Ammon's horn (tissue), 1 donor: ENCODE data around the gene TMED4.

Source experiments
- DNase-seq: peaks from one replicate; pipeline ENCODE4 v3.0.0-alpha.2; 2016; ENCODE audit warnings: low spot score

The TMED4 gene

GRCh38 chr7:44540592-44541027, 41.4 kb downstream of the TMED4 start:
- DNase-seq: no peak

- no peak for DNase-seq
Observed at GRCh38 chr7:44539669-44540506, 42.1 kb downstream of the TMED4 start.

GRCh38 chr7:44538798-44539668, 43.0 kb downstream of the TMED4 start:
- no peak for DNase-seq

- DNase-seq: no peak
Observed at GRCh38 chr7:44538093-44538797, 43.8 kb downstream of the TMED4 start.

- no peak for DNase-seq
Observed at GRCh38 chr7:44537442-44537841, 44.6 kb downstream of the TMED4 start.

GRCh38 chr7:44536090-44536489, 45.9 kb downstream of the TMED4 start:
- no peak for DNase-seq

GRCh38 chr7:44535348-44536064, 46.5 kb downstream of the TMED4 start:
- DNase-seq: no peak

GRCh38 chr7:44534501-44534900, 47.5 kb downstream of the TMED4 start:
- no peak for DNase-seq

GRCh38 chr7:44534087-44534486, 47.9 kb downstream of the TMED4 start:
- DNase-seq: no peak

- DNase-seq: no peak
Observed at GRCh38 chr7:44533301-44534055, 48.6 kb downstream of the TMED4 start.

- DNase-seq: no peak
Observed at GRCh38 chr7:44531421-44532380, 50.3 kb downstream of the TMED4 start.

GRCh38 chr7:44530990-44531389, 51.0 kb downstream of the TMED4 start:
- DNase-seq: no peak
